NCI-H2227 (cell line): Measurements from ENCODE around the gene MAGEC3.

Experiments
- DNase-seq: peaks from one replicate; lab custom pipeline; 2025; ENCODE audit not compliant: unreplicated experiment; lab: John Stamatoyannopoulos, UW

The MAGEC3 gene

GRCh38 chrX:141941234-141941633 is 103.1 kb downstream of the MAGEC3 start:
- no peak for DNase-seq

- no peak for DNase-seq
Measured at GRCh38 chrX:141945426-141945825, 107.3 kb downstream of the MAGEC3 start.

DNA sequence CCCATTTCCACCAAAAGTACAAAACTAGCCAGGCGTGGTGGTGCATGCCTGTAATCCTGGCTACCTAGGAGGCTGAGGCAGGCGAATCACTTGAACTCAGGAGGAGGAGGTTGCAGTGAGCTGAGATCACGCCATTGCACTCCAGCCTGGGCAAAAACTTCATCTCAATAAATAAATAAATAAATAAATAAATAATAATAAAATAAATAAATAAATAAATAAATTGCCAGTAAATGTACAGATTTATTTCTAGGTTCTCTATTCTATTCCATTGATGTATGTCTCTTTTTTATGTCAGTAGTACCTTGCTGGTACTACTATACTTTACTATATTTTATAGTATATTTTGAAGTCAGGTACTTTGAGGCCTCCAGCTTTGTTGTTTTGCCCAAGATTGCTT is 109.2 kb downstream of the MAGEC3 start:
- no peak for DNase-seq
